Memory B cell (primary cell): ENCODE measurements around the gene TXNL4A.

ENCODE experiments used
- ATAC-seq: fragments of 150-1000 bp; cut with Tn5 transposase; 2 replicates; pipeline ENCODE4 v1.10.0; 2021; ENCODE audit warnings: low read depth, mild to moderate bottlenecking, moderate library complexity
- DNase-seq, 2 donors: peaks; one replicate each; pipeline ENCODE4 v3.0.0; 2022; ENCODE audit warnings: low spot score in 2 of 2
- H3K27ac Mint-ChIP-seq: one replicate; pipeline ENCODE4 v1.8.0; 2022; ENCODE audit warnings: mild to moderate bottlenecking, moderate library complexity, mixed read lengths
- H3K27me3 Mint-ChIP-seq: one replicate; pipeline ENCODE4 v1.8.0; 2022; ENCODE audit warnings: mixed read lengths
- H3K36me3 Mint-ChIP-seq: one replicate; pipeline ENCODE4 v1.8.0; 2022; ENCODE audit warnings: mild to moderate bottlenecking, mixed read lengths
- H3K4me1 Mint-ChIP-seq: one replicate; pipeline ENCODE4 v1.8.0; 2022; ENCODE audit warnings: mixed read lengths
- H3K4me3 Mint-ChIP-seq: one replicate; pipeline ENCODE4 v1.8.0; 2022; ENCODE audit warnings: mild to moderate bottlenecking, moderate library complexity, mixed read lengths
- H3K9me3 Mint-ChIP-seq: one replicate; pipeline ENCODE4 v1.8.0; 2022; ENCODE audit warnings: mixed read lengths

TXNL4A gene

GRCh38 chr18:79952996-79953559, 35.3 kb downstream of the TXNL4A start:
- Mint-ChIP-seq H3K4me3 (peak overlapping the region; percentile 51), H3K27ac (no peak overlapping the region), H3K4me1 (peaks cover 15% of the 10 kb centered on the region), H3K9me3 (no peaks in the 10 kb centered on the region), H3K27me3 (no peaks in the 10 kb centered on the region), H3K36me3 (peaks cover 5% of the 10 kb centered on the region)
- ATAC-seq: no peak
- DNase-seq: no peak

GRCh38 chr18:79952456-79952995, 35.8 kb downstream of the TXNL4A start:
- Mint-ChIP-seq H3K36me3 (peaks cover 5% of the 10 kb centered on the region), H3K27ac (no peak overlapping the region), H3K9me3 (no peaks in the 10 kb centered on the region), H3K4me1 (peaks cover 15% of the 10 kb centered on the region), H3K4me3 (peak overlapping the region; percentile 56), H3K27me3 (no peaks in the 10 kb centered on the region)
- no peak for DNase-seq
- ATAC-seq: no peak

GRCh38 chr18:79951545-79952455, 36.6 kb downstream of the TXNL4A start, which contains the start of gene SLC66A2:
SLC66A2 (minus strand) TSS chr18:79951653; CDS start chr18:79950926, 727 bp downstream.
- DNase-seq (peak; percentile 96 to 97), ATAC-seq (peak; percentile 84)
- Mint-ChIP-seq H3K4me3 (peak within 1 kb of the TSS; percentile 89), H3K4me1 (peaks cover 18% of the 10 kb centered on the region), H3K27me3 (no peaks in the 10 kb centered on the region), H3K9me3 (no peaks in the 10 kb centered on the region), H3K27ac (peak within 1 kb of the TSS; percentile 93), H3K36me3 (peaks cover 5% of the 10 kb centered on the region)

- Mint-ChIP-seq H3K27me3 (no peaks in the 10 kb centered on the region), H3K4me3 (peak overlapping the region; percentile 89), H3K9me3 (no peaks in the 10 kb centered on the region), H3K36me3 (peaks cover 8% of the 10 kb centered on the region), H3K4me1 (peaks cover 26% of the 10 kb centered on the region), H3K27ac (peak overlapping the region; percentile 93)
- ATAC-seq: peak; percentile 20
- DNase-seq: peak; percentile 20 to 51
Measured at GRCh38 chr18:79950515-79951341, 37.6 kb downstream of the TXNL4A start.

GRCh38 chr18:79949697-79950487, 38.5 kb downstream of the TXNL4A start:
- Mint-ChIP-seq H3K36me3 (peaks cover 8% of the 10 kb centered on the region), H3K27me3 (no peaks in the 10 kb centered on the region), H3K4me1 (peaks cover 32% of the 10 kb centered on the region), H3K27ac (peak overlapping the region; percentile 93), H3K4me3 (peak overlapping the region; percentile 89), H3K9me3 (no peaks in the 10 kb centered on the region)
- DNase-seq (peak in 1 of 2 donors; percentile 41), ATAC-seq (peak; percentile 57)

- DNase-seq: no peak
- Mint-ChIP-seq H3K27ac (peak overlapping the region; percentile 24), H3K36me3 (peaks cover 8% of the 10 kb centered on the region), H3K4me3 (no peak overlapping the region), H3K27me3 (no peaks in the 10 kb centered on the region), H3K9me3 (no peaks in the 10 kb centered on the region), H3K4me1 (peaks cover 40% of the 10 kb centered on the region)
- no peak for ATAC-seq
Measured at GRCh38 chr18:79948719-79949411, 39.5 kb downstream of the TXNL4A start.

- peak overlapping the region; percentile 24 for H3K27ac Mint-ChIP-seq
- DNase-seq: no peak
- H3K4me1 Mint-ChIP-seq: peaks cover 40% of the 10 kb centered on the region
- H3K27me3 Mint-ChIP-seq: no peaks in the 10 kb centered on the region
- peaks cover 8% of the 10 kb centered on the region for H3K36me3 Mint-ChIP-seq
- no peak for ATAC-seq
- H3K9me3 Mint-ChIP-seq: no peaks in the 10 kb centered on the region
- no peak overlapping the region for H3K4me3 Mint-ChIP-seq
Measured at GRCh38 chr18:79947881-79948610, 40.3 kb downstream of the TXNL4A start.

GRCh38 chr18:79947054-79947755, 41.2 kb downstream of the TXNL4A start:
- H3K36me3 Mint-ChIP-seq: peaks cover 11% of the 10 kb centered on the region
- DNase-seq (no peak), ATAC-seq (no peak)
- H3K9me3 Mint-ChIP-seq: no peaks in the 10 kb centered on the region
- no peaks in the 10 kb centered on the region for H3K27me3 Mint-ChIP-seq
- no peak overlapping the region for H3K4me3 Mint-ChIP-seq
- peaks cover 42% of the 10 kb centered on the region for H3K4me1 Mint-ChIP-seq
- no peak overlapping the region for H3K27ac Mint-ChIP-seq

GRCh38 chr18:79945118-79946042, 43.0 kb downstream of the TXNL4A start:
- H3K4me1 Mint-ChIP-seq: peaks cover 41% of the 10 kb centered on the region
- DNase-seq (no peak), ATAC-seq (no peak)
- H3K4me3 Mint-ChIP-seq: no peak overlapping the region
- H3K27me3 Mint-ChIP-seq: no peaks in the 10 kb centered on the region
- peak overlapping the region; percentile 81 for H3K27ac Mint-ChIP-seq
- no peaks in the 10 kb centered on the region for H3K9me3 Mint-ChIP-seq
- H3K36me3 Mint-ChIP-seq: peaks cover 16% of the 10 kb centered on the region

- ATAC-seq (peak; percentile 69), DNase-seq (no peak)
- H3K36me3 Mint-ChIP-seq: peaks cover 18% of the 10 kb centered on the region
- no peaks in the 10 kb centered on the region for H3K9me3 Mint-ChIP-seq
- H3K4me1 Mint-ChIP-seq: peaks cover 38% of the 10 kb centered on the region
- H3K27me3 Mint-ChIP-seq: no peaks in the 10 kb centered on the region
- no peak overlapping the region for H3K4me3 Mint-ChIP-seq
- peak overlapping the region; percentile 81 for H3K27ac Mint-ChIP-seq
Measured at GRCh38 chr18:79944746-79945117, 43.6 kb downstream of the TXNL4A start.

- DNase-seq: no peak
Measured at GRCh38 chr18:79944126-79944731, 44.1 kb downstream of the TXNL4A start.

More at GRCh38 chr18:79944126-79944731, 44.1 kb downstream of the TXNL4A start:
- Mint-ChIP-seq H3K4me3 (no peak overlapping the region), H3K36me3 (peaks cover 20% of the 10 kb centered on the region), H3K27me3 (no peaks in the 10 kb centered on the region), H3K27ac (peak overlapping the region; percentile 81), H3K4me1 (peaks cover 35% of the 10 kb centered on the region), H3K9me3 (no peaks in the 10 kb centered on the region)
- peak; percentile 28 for ATAC-seq
